Body of pancreas (tissue), 4 donors: Measurements from ENCODE around the gene TPH2. TPM values are rescaled to one million over a fixed set of nuclear protein-coding genes. Genes with fewer than 3 reads are reported as not detected.

Source experiments
- ATAC-seq: fragments of 150-250 bp; one replicate; pipeline ENCODE4 v1.9.1; 2016
- DNase-seq, 4 donors: peaks; one replicate each; pipeline ENCODE4 v3.0.0-alpha.2; 2019
- H3K27ac ChIP-seq, 4 donors: fragments of 200-600 bp; sonication (generic); 1 replicate in 3 of 4; 2 replicates in 1 of 4; pipeline versions ENCODE4 v1.5.1 to v1.6.1; 2016 to 2019; ENCODE audit warnings: mild to moderate bottlenecking in 1 of 4, mixed read lengths in 1 of 4, moderate library complexity in 1 of 4
- H3K27me3 ChIP-seq, 2 donors: fragments of 200-600 bp; sonication (generic); one replicate each; pipeline ENCODE4 v1.6.0; 2016; ENCODE audit warnings: mild to moderate bottlenecking in 1 of 2
- H3K36me3 ChIP-seq, 2 donors: fragments of 200-600 bp; sonication (generic); replicated peaks in 1 of 2; 2 replicates each; pipeline ENCODE4 v1.5.1; 2016; ENCODE audit warnings: low read depth in 2 of 2; ENCODE audit not compliant: insufficient read depth in 1 of 2
- H3K4me1 ChIP-seq: fragments of 200-600 bp; sonication (generic); one replicate; pipeline ENCODE4 v1.6.0; 2016
- H3K4me3 ChIP-seq, 2 donors: fragments of 200-600 bp; sonication (generic); 1 replicate in 1 of 2; 2 replicates in 1 of 2; pipeline ENCODE4 v1.5.1; 2016 to 2019
- H3K9me3 ChIP-seq, 3 donors: fragments of 200-600 bp; sonication (generic); 1 replicate in 2 of 3; 2 replicates in 1 of 3; pipeline ENCODE4 v1.5.1; 2016
- POLR2A ChIP-seq, 3 donors: fragments of 450-650 bp; IDR thresholded peaks; one replicate each; pipeline ENCODE4 v1.6.1; 2016; ENCODE audit warnings: antibody characterized with exemption in 3 of 3, mild to moderate bottlenecking in 2 of 3
- WGBS, 2 donors: methylation state at CpG; one replicate each; pipeline ENCODE4 v1.1.5; 2017; 5-methylcytosine and 5-hydroxymethylcytosine counted together
- intact Hi-C: fragments of 100-400 bp; cut with DNase I; formaldehyde crosslinking; loops from one replicate; pipeline ENCODE4 v1.15.1; 2023
- total RNA-seq, 2 donors: library from RNA; depleted of rRNA; stranded (reverse); fragments of >200 nt; gene quantifications; one replicate each; pipeline ENCODE4 v1.1.0, GENCODE V29; 2016
- TF ChIP-seq, protein P1 (sequence below), 7 experiments: fragments of 450-650 bp in 4 of 7; fragments of 200-600 bp in 3 of 7; sonication (generic) in 3 of 7; IDR thresholded peaks; one replicate each; pipeline ENCODE4 v1.5.1; 2016 to 2019; ENCODE audit warnings: antibody characterized with exemption in 7 of 7

TPH2 gene
- total RNA-seq, 2 donors from 2014 or later: 0.26 TPM; not detected in 1

DNA sequence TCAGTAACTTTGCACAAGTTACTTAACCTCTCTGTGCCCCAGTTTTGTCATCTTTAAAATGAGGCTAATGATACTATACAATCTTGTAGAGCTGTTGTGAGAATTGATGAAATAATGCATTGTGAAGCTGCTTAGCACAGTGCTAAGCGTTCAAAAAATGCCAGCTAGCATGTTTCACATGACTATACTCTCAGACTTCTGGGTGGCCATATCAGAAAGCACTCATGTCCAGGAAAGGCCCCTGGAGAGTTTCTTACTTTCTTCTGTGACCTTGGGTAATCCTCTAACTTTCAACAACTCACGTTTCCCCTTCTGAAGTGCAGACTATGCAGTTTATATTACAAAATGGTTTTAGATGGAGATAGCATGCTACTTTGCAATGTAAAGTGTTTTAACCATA, 68.1 kb downstream of the TPH2 start:
- Histone ChIP-seq H3K4me3 (no peak overlapping the region), H3K27ac (no peak overlapping the region), H3K27me3 (no peaks in the 10 kb centered on the region), H3K4me1 (no peaks in the 10 kb centered on the region), H3K9me3 (no peaks in the 10 kb centered on the region), H3K36me3 (no peaks in the 10 kb centered on the region)
- DNase-seq: no peak
- intact Hi-C loops: no loop called here
- 53 to 73% methylated on average over 2 of the region's 2 CpGs for WGBS, 2 donors
- no peak for TF ChIP-seq POLR2A (IDR thresholded peaks at IDR 0.05)
- TF ChIP-seq, protein P1, sequence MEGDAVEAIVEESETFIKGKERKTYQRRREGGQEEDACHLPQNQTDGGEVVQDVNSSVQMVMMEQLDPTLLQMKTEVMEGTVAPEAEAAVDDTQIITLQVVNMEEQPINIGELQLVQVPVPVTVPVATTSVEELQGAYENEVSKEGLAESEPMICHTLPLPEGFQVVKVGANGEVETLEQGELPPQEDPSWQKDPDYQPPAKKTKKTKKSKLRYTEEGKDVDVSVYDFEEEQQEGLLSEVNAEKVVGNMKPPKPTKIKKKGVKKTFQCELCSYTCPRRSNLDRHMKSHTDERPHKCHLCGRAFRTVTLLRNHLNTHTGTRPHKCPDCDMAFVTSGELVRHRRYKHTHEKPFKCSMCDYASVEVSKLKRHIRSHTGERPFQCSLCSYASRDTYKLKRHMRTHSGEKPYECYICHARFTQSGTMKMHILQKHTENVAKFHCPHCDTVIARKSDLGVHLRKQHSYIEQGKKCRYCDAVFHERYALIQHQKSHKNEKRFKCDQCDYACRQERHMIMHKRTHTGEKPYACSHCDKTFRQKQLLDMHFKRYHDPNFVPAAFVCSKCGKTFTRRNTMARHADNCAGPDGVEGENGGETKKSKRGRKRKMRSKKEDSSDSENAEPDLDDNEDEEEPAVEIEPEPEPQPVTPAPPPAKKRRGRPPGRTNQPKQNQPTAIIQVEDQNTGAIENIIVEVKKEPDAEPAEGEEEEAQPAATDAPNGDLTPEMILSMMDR (IDR thresholded peaks at IDR 0.05): no peak
- ATAC-seq: no peak

DNA sequence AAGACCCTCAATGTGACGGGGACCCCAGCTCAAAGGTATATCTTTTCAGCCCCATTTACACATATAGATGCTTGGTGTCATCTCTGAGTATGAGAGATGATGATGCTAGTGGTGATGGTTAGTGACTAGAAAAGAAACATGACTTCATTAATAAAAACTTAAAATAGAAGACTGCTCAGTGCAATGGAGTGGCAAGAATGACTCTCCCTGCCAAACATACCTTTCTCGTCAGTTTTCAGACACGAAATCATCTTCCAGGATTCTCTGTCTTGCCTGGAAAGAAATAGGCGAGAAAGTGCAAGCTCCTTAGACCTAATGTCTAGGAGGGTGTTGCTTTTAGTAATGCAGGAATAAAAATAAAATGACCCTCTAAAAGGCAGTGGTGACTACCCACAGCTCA, 71.7 kb downstream of the TPH2 start:
- no peak for TF ChIP-seq POLR2A (IDR thresholded peaks at IDR 0.05)
- TF ChIP-seq, protein P1 (IDR thresholded peaks at IDR 0.05): no peak
- DNase-seq (no peak), ATAC-seq (no peak)
- no peaks in the 10 kb centered on the region for H3K9me3 ChIP-seq
- no peaks in the 10 kb centered on the region for H3K4me1 ChIP-seq
- H3K27me3 ChIP-seq: no peaks in the 10 kb centered on the region
- H3K36me3 ChIP-seq: no peaks in the 10 kb centered on the region
- no peak overlapping the region for H3K27ac ChIP-seq
- 55 to 60% methylated on average over 4 of the region's 4 CpGs for WGBS, 2 donors
- H3K4me3 ChIP-seq: no peak overlapping the region
- intact Hi-C loops: no loop called here

DNA sequence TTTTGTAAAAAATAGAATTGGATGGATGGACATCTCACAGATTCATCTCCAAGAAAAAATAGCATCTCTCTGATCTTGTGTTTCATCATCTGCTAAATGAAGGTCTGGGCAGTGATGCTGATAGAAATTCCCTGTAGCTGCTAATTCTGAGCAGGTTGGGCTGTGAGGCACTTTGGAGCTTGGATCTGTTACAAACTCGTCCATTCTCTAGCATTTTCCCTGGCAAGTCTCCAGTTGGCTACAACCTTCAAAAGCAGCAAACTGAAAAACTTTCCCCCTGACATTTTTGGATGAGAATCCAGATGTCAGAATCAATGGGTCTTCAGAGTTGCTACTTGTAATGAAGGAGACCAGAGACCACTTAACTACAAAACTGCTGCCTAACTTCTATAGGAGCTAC, 72.7 kb downstream of the TPH2 start:
- Histone ChIP-seq H3K4me1 (no peaks in the 10 kb centered on the region), H3K36me3 (no peaks in the 10 kb centered on the region), H3K4me3 (no peak overlapping the region), H3K27me3 (no peaks in the 10 kb centered on the region), H3K27ac (no peak overlapping the region), H3K9me3 (no peaks in the 10 kb centered on the region)
- DNase-seq (peak in 1 of 4 donors; percentile 11), ATAC-seq (no peak)
- intact Hi-C loops: no loop called here
- 0 to 24% methylated on average over 1 of the region's 1 CpG for WGBS, 2 donors
- TF ChIP-seq POLR2A (IDR thresholded peaks at IDR 0.05): no peak
- TF ChIP-seq, protein P1 (IDR thresholded peaks at IDR 0.05): no peak

DNA sequence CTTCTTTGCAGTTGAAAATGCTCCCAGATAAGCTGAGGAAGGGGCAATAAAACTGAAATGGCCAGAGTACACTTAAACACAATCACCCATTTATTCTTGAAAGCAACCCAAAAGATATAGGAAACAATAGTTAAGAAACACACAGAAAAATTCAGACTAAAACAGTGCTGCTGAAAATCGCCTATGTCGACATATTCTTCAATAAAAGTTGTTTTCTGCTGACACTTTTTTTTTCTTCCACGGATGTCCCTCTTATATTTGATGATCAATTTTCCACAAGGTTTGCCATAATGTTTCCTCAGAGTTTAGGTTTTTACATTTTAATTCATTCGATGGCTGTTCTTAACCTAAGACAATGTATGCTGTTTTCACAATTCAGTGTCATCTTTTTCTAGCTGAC, 74.2 kb downstream of the TPH2 start:
- Histone ChIP-seq H3K9me3 (no peaks in the 10 kb centered on the region), H3K4me1 (no peaks in the 10 kb centered on the region), H3K36me3 (no peaks in the 10 kb centered on the region), H3K27me3 (no peaks in the 10 kb centered on the region), H3K27ac (no peak overlapping the region), H3K4me3 (no peak overlapping the region)
- intact Hi-C loops: no loop called here
- 56 to 57% methylated on average over 4 of the region's 4 CpGs for WGBS, 2 donors
- DNase-seq: no peak
- TF ChIP-seq, protein P1 (IDR thresholded peaks at IDR 0.05): no peak
- TF ChIP-seq POLR2A (IDR thresholded peaks at IDR 0.05): no peak
- no peak for ATAC-seq

DNA sequence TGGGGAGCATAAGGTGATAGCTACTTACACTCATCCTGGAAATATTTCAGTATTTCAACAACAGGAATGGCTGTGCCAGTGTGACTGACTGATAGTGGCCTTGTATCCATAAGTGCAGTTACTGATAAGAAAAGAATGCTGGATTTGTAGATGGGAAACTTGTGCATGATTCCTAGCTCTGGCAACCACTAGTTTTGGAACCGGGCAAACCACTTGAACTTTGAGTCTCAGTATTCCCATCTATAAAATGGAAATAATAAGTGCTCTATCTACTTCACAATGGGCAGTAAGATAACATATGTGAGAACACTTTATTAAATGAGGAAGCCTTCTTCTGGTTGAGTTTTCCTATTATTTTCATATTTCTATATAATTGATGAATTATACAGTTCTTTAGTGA, 77.2 kb downstream of the TPH2 start:
- intact Hi-C loops: no loop called here
- Histone ChIP-seq H3K4me1 (no peaks in the 10 kb centered on the region), H3K27me3 (no peaks in the 10 kb centered on the region), H3K27ac (no peak overlapping the region), H3K9me3 (no peaks in the 10 kb centered on the region), H3K36me3 (no peaks in the 10 kb centered on the region), H3K4me3 (no peak overlapping the region)
- 62 to 71% methylated on average over 1 of the region's 1 CpG for WGBS, 2 donors
- DNase-seq (no peak), ATAC-seq (no peak)
- TF ChIP-seq, protein P1 (IDR thresholded peaks at IDR 0.05): no peak
- no peak for TF ChIP-seq POLR2A (IDR thresholded peaks at IDR 0.05)
